Body of pancreas (tissue), 4 donors: Measurements from ENCODE around the gene PRKD1. TPM values are rescaled to one million over a fixed set of nuclear protein-coding genes. Genes with fewer than 3 reads are reported as not detected.

Experiments used
- ATAC-seq: fragments of 150-250 bp; one replicate; pipeline ENCODE4 v1.9.1; 2016
- DNase-seq, 4 donors: peaks; one replicate each; pipeline ENCODE4 v3.0.0-alpha.2; 2019
- H3K27ac ChIP-seq, 4 donors: fragments of 200-600 bp; sonication (generic); 1 replicate in 3 of 4; 2 replicates in 1 of 4; pipeline versions ENCODE4 v1.5.1 to v1.6.1; 2016 to 2019; ENCODE audit warnings: mild to moderate bottlenecking in 1 of 4, mixed read lengths in 1 of 4, moderate library complexity in 1 of 4
- H3K27me3 ChIP-seq, 2 donors: fragments of 200-600 bp; sonication (generic); one replicate each; pipeline ENCODE4 v1.6.0; 2016; ENCODE audit warnings: mild to moderate bottlenecking in 1 of 2
- H3K36me3 ChIP-seq, 2 donors: fragments of 200-600 bp; sonication (generic); replicated peaks in 1 of 2; 2 replicates each; pipeline ENCODE4 v1.5.1; 2016; ENCODE audit warnings: low read depth in 2 of 2; ENCODE audit not compliant: insufficient read depth in 1 of 2
- H3K4me1 ChIP-seq: fragments of 200-600 bp; sonication (generic); one replicate; pipeline ENCODE4 v1.6.0; 2016
- H3K4me3 ChIP-seq, 2 donors: fragments of 200-600 bp; sonication (generic); 1 replicate in 1 of 2; 2 replicates in 1 of 2; pipeline ENCODE4 v1.5.1; 2016 to 2019
- H3K9me3 ChIP-seq, 3 donors: fragments of 200-600 bp; sonication (generic); 1 replicate in 2 of 3; 2 replicates in 1 of 3; pipeline ENCODE4 v1.5.1; 2016
- POLR2A ChIP-seq, 3 donors: fragments of 450-650 bp; IDR thresholded peaks; one replicate each; pipeline ENCODE4 v1.6.1; 2016; ENCODE audit warnings: antibody characterized with exemption in 3 of 3, mild to moderate bottlenecking in 2 of 3
- WGBS, 2 donors: methylation state at CpG; one replicate each; pipeline ENCODE4 v1.1.5; 2017; 5-methylcytosine and 5-hydroxymethylcytosine counted together
- intact Hi-C: fragments of 100-400 bp; cut with DNase I; formaldehyde crosslinking; loops from one replicate; pipeline ENCODE4 v1.15.1; 2023
- total RNA-seq, 2 donors: library from RNA; depleted of rRNA; stranded (reverse); fragments of >200 nt; gene quantifications; one replicate each; pipeline ENCODE4 v1.1.0, GENCODE V29; 2016
- TF ChIP-seq, protein P1 (sequence below), 7 experiments: fragments of 450-650 bp in 4 of 7; fragments of 200-600 bp in 3 of 7; sonication (generic) in 3 of 7; IDR thresholded peaks; one replicate each; pipeline ENCODE4 v1.5.1; 2016 to 2019; ENCODE audit warnings: antibody characterized with exemption in 7 of 7

PRKD1 gene
- total RNA-seq, 2 donors from 2014 or later: 5.3 to 14.8 TPM

DNA sequence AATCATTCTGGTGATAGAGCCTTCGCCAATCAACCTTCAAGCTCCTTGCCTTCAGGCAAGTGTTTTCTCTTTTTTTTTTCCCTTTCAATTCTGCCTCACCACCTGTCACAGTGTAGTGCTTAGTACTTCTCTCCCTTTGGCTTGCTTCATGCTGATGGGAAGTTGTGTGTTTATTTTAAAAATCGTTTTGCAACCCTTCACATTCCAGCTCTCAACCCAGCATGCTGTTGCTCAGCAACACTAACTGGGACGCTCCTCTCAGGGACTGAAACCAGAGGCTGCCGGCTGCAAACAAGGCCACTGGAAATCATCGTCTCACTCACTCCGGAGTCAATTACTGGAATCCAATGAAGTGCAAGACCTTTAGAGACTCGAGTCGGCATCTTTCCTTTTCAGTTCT, 342.7 kb downstream of the PRKD1 start:
- no peak overlapping the region for H3K27ac ChIP-seq

DNA sequence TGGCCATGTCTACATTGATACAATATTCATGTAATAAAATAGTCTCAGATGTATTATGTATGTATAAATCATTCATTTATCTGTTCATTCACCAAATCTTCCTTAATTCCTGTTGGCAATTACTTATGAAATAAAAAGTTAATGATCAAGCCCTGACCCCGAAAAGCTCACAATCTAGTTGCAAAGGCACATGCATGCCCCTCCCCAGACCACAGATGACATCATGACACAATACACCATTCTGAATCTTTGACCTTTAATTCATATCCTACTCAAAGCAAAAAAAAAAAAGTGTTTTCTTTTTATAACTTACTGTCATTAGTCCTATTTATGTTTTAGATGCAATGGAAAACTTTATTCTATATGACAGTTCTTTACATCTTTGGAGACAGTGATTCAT, 346.9 kb downstream of the PRKD1 start:
- 47 to 83% methylated on average over 1 of the region's 1 CpG for WGBS, 2 donors
- Histone ChIP-seq H3K4me3 (no peak overlapping the region), H3K36me3 (no peaks in the 10 kb centered on the region), H3K9me3 (no peaks in the 10 kb centered on the region), H3K4me1 (peaks cover 13% of the 10 kb centered on the region), H3K27ac (no peak overlapping the region), H3K27me3 (no peaks in the 10 kb centered on the region)
- intact Hi-C loops: no loop called here
- TF ChIP-seq, protein P1, sequence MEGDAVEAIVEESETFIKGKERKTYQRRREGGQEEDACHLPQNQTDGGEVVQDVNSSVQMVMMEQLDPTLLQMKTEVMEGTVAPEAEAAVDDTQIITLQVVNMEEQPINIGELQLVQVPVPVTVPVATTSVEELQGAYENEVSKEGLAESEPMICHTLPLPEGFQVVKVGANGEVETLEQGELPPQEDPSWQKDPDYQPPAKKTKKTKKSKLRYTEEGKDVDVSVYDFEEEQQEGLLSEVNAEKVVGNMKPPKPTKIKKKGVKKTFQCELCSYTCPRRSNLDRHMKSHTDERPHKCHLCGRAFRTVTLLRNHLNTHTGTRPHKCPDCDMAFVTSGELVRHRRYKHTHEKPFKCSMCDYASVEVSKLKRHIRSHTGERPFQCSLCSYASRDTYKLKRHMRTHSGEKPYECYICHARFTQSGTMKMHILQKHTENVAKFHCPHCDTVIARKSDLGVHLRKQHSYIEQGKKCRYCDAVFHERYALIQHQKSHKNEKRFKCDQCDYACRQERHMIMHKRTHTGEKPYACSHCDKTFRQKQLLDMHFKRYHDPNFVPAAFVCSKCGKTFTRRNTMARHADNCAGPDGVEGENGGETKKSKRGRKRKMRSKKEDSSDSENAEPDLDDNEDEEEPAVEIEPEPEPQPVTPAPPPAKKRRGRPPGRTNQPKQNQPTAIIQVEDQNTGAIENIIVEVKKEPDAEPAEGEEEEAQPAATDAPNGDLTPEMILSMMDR (IDR thresholded peaks at IDR 0.05): no peak
- TF ChIP-seq POLR2A (IDR thresholded peaks at IDR 0.05): no peak
- no peak for ATAC-seq
- DNase-seq: no peak

More for the DNA sequence above, 342.7 kb downstream of the PRKD1 start:
- intact Hi-C loops: no loop called here
- H3K9me3 ChIP-seq: no peaks in the 10 kb centered on the region
- ATAC-seq: peak; percentile 95
- H3K36me3 ChIP-seq: no peaks in the 10 kb centered on the region
- H3K4me1 ChIP-seq: peaks cover 24% of the 10 kb centered on the region
- no peak overlapping the region for H3K4me3 ChIP-seq
- TF ChIP-seq POLR2A (IDR thresholded peaks at IDR 0.05): no peak
- TF ChIP-seq, protein P1 (IDR thresholded peaks at IDR 0.05): no peak
- WGBS, 2 donors: 8 to 17% methylated on average over 8 of the region's 8 CpGs
- no peaks in the 10 kb centered on the region for H3K27me3 ChIP-seq
- DNase-seq: peak; percentile 44 to 69 (median 52)

DNA sequence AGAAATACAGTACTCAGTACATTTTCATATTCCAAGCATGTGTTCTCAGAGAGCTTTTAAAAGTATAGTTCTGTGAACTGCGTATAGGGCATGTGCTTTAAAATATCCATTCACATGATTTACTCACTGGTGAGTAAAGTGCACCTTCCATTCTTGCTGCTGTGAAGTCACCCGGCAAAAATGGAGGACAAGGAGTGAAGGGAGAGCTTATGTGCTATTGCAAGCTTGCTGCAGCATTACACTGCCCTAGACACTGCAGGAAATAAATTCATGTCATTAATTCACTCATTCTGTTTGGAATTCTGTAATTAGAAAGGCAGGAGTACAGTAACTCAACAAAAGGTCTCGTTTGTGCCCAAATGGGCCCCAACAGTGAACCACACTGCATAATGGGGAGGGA, 347.8 kb downstream of the PRKD1 start:
- H3K27me3 ChIP-seq: no peaks in the 10 kb centered on the region
- intact Hi-C loops: no loop called here
- H3K36me3 ChIP-seq: no peaks in the 10 kb centered on the region
- WGBS, 2 donors: 86 to 91% methylated on average over 3 of the region's 3 CpGs
- DNase-seq: no peak
- no peaks in the 10 kb centered on the region for H3K9me3 ChIP-seq
- H3K4me3 ChIP-seq: no peak overlapping the region
- peaks cover 4% of the 10 kb centered on the region for H3K4me1 ChIP-seq
- TF ChIP-seq, protein P1 (IDR thresholded peaks at IDR 0.05): no peak
- TF ChIP-seq POLR2A (IDR thresholded peaks at IDR 0.05): no peak
- H3K27ac ChIP-seq: no peak overlapping the region
- ATAC-seq: no peak

DNA sequence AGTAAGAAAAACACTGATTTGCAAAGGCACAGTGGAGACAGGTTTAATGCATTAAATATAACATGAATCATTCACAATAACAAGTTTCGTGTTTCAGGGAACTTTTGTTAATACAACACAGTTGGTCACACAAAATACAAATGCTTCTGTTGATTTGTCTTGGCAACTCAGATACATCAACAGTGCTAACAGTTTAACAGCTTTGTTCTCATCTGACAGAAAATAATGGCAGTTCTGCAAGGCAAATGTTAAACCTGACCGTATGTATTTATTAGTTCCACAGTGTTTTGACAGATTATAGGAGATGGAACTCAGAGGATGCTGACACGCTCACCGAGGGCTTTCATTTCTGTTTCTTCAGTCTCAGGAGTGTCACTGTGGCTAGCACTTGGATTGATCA, 350.7 kb downstream of the PRKD1 start:
- no peak for ATAC-seq
- TF ChIP-seq POLR2A (IDR thresholded peaks at IDR 0.05): no peak
- TF ChIP-seq, protein P1 (IDR thresholded peaks at IDR 0.05): no peak
- Histone ChIP-seq H3K27me3 (no peaks in the 10 kb centered on the region), H3K36me3 (no peaks in the 10 kb centered on the region), H3K9me3 (no peaks in the 10 kb centered on the region), H3K4me1 (no peaks in the 10 kb centered on the region), H3K27ac (no peak overlapping the region), H3K4me3 (no peak overlapping the region)
- DNase-seq: no peak
- WGBS, 2 donors: 91 to 98% methylated on average over 4 of the region's 4 CpGs
- intact Hi-C loops: no loop called here

DNA sequence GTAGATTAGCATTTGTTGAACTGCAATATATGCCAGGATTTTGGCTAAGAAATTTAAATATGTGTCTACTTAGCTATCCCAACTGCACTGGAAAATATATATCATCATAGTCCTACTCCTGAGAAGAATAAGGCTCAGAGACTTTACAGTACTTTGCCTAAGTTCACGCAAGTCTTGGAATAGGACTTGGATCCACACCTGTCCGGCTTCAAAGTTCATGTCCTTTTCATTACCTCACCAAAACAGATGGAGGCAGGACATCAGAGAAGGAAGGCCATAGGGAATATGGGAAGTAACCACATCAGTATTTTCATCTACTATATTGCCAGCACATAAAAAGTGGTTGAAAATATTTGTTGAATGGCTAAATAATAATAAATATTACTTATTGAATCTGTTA, 358.5 kb downstream of the PRKD1 start:
- H3K4me1 ChIP-seq: no peaks in the 10 kb centered on the region
- H3K27ac ChIP-seq: no peak overlapping the region
- DNase-seq (no peak), ATAC-seq (no peak)
- no peaks in the 10 kb centered on the region for H3K27me3 ChIP-seq
- intact Hi-C loops: no loop called here
- TF ChIP-seq, protein P1 (IDR thresholded peaks at IDR 0.05): no peak
- no peak for TF ChIP-seq POLR2A (IDR thresholded peaks at IDR 0.05)
- H3K4me3 ChIP-seq: no peak overlapping the region
- H3K36me3 ChIP-seq: no peaks in the 10 kb centered on the region
- 86 to 90% methylated on average over 2 of the region's 2 CpGs for WGBS, 2 donors
- H3K9me3 ChIP-seq: peaks cover 0 to 11% (median 0%) of the 10 kb centered on the region in 3 donors
